IPS DF 6.9 (cell line): ENCODE data around the gene CEBPE.

Experiments used
- DNase-seq: peaks from one replicate; pipeline ENCODE4 v3.0.0-alpha.2; 2013; ENCODE audit warnings: low read depth, low spot score
- H3K27ac ChIP-seq: one replicate; pipeline ENCODE4 v1.5.1; 2013; ENCODE audit warnings: low read length, control low read depth
- H3K27me3 ChIP-seq: 2 replicates; pipeline ENCODE4 v1.6.1; 2013; ENCODE audit warnings: mild to moderate bottlenecking, low read length; ENCODE audit not compliant: control insufficient read depth, insufficient read depth
- H3K36me3 ChIP-seq: 2 replicates; pipeline ENCODE4 v1.6.1; 2013; ENCODE audit warnings: low read length; ENCODE audit not compliant: control insufficient read depth, insufficient read depth
- H3K4me1 ChIP-seq: 2 replicates; pipeline ENCODE4 v1.6.1; 2013; ENCODE audit warnings: low read length; ENCODE audit not compliant: control insufficient read depth, insufficient read depth
- H3K4me3 ChIP-seq: 2 replicates; pipeline ENCODE4 v1.5.1; 2013; ENCODE audit warnings: mild to moderate bottlenecking, low read length
- H3K9me3 ChIP-seq: 2 replicates; pipeline ENCODE4 v1.6.1; 2013; ENCODE audit warnings: low read length, inconsistent platforms; ENCODE audit not compliant: control insufficient read depth, insufficient read depth
- WGBS: extraction: QIAGEN DNeasy Blood & Tissue Kit; methylation state at CpG from one replicate; pipeline ENCODE4 v1.1.7; 2013; ENCODE audit warnings: mixed read lengths, missing lambda C conversion rate; ENCODE audit not compliant: insufficient read length, insufficient coverage; 5-methylcytosine and 5-hydroxymethylcytosine counted together

Gene CEBPE

DNA sequence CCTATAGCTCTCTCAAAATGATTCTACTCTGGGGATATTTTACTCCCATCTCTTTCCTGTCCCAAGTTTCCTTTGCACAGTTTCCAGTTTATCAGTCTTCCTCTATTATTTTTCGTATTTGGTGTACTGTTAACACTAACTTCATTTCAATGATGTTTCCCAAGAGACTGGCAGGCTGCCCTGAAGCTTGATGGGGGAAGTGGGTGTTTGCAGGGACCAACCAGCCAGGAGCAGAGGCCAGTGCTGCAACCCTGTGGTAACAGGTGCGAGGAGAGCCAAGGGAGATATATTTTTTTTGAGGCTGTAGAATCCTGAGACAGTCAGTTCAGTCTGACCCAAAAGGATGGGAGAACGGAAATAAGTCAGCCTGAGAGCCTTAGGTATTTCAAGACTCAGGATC is 11.8 kb upstream of the CEBPE start:
- Histone ChIP-seq H3K4me1 (no peaks in the 10 kb centered on the region), H3K27ac (no peak overlapping the region), H3K4me3 (no peak overlapping the region), H3K9me3 (no peaks in the 10 kb centered on the region), H3K27me3 (no peaks in the 10 kb centered on the region), H3K36me3 (peaks cover 17% of the 10 kb centered on the region)
- no peak for DNase-seq
- WGBS, result no CpG with 5 or more reads among the region's 3 CpGs

GRCh38 chr14:23129759-23130316 is 10.8 kb upstream of the CEBPE start:
- H3K36me3 ChIP-seq, result peaks cover 17% of the 10 kb centered on the region
- H3K27ac ChIP-seq, result no peak overlapping the region
- no peaks in the 10 kb centered on the region for H3K4me1 ChIP-seq
- no peak overlapping the region for H3K4me3 ChIP-seq
- no peaks in the 10 kb centered on the region for H3K27me3 ChIP-seq
- no peak for DNase-seq
- no CpG with 5 or more reads among the region's 7 CpGs for WGBS
- no peaks in the 10 kb centered on the region for H3K9me3 ChIP-seq

GRCh38 chr14:23128969-23129758 is 10.1 kb upstream of the CEBPE start:
- no peak for DNase-seq
- Histone ChIP-seq H3K9me3 (no peaks in the 10 kb centered on the region), H3K27me3 (no peaks in the 10 kb centered on the region), H3K27ac (no peak overlapping the region), H3K36me3 (peaks cover 17% of the 10 kb centered on the region), H3K4me1 (no peaks in the 10 kb centered on the region), H3K4me3 (no peak overlapping the region)
- no CpG with 5 or more reads among the region's 7 CpGs for WGBS

GRCh38 chr14:23127861-23128260 is 8.8 kb upstream of the CEBPE start:
- Histone ChIP-seq H3K4me1 (no peaks in the 10 kb centered on the region), H3K27ac (no peak overlapping the region), H3K27me3 (no peaks in the 10 kb centered on the region), H3K36me3 (peaks cover 17% of the 10 kb centered on the region), H3K4me3 (no peak overlapping the region), H3K9me3 (no peaks in the 10 kb centered on the region)
- DNase-seq, result no peak
- no CpG with 5 or more reads among the region's 3 CpGs for WGBS

- DNase-seq, result no peak
- H3K27me3 ChIP-seq, result no peaks in the 10 kb centered on the region
- no CpG with 5 or more reads among the region's 8 CpGs for WGBS
These were observed 7.7 kb upstream of the CEBPE start for GRCh38 chr14:23126548-23127278.

DNA sequence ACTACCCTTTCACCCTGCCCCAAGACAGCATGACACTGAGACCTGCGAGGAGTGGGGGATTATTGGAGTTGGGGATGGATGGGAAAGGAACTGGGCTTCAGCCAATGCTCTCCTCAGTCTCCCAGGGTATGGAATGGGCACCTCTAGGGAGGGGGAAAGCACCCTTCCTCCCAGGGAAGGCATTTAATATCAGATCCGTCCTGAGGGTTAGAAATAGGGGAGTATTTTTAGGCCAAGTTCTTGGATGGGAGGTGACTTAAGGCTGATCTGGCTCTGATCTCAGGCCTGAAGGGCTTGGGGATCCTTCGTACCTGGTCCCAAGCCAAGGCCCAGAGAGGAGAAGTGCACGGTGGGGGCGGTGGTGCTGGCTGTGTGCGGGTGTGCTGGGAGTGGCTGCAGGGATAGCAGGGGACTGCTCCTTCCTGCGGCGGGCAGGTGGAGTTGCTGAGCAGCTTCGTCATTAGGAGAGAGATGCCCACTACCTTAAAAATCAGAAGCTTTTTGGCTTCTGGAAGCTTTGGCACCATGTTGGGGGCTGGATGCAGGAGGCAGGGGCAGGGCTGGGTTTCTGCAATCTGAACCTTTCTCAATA is 7.0 kb upstream of the CEBPE start:
- no peak for DNase-seq

More at GRCh38 chr14:23126548-23127278, 7.7 kb upstream of the CEBPE start:
- Histone ChIP-seq H3K4me1 (no peaks in the 10 kb centered on the region), H3K36me3 (peaks cover 17% of the 10 kb centered on the region), H3K27ac (no peak overlapping the region), H3K9me3 (no peaks in the 10 kb centered on the region), H3K4me3 (no peak overlapping the region)

GRCh38 chr14:23125011-23125410 is 6.0 kb upstream of the CEBPE start:
- Histone ChIP-seq H3K9me3 (no peaks in the 10 kb centered on the region), H3K27me3 (no peaks in the 10 kb centered on the region), H3K36me3 (peaks cover 13% of the 10 kb centered on the region), H3K4me3 (no peak overlapping the region), H3K27ac (no peak overlapping the region), H3K4me1 (no peaks in the 10 kb centered on the region; the same call in 1 of the 2 replicates)
- DNase-seq, result no peak
- WGBS, result 100% methylated on average over 1 of the region's 3 CpGs

More for the DNA sequence above, 7.0 kb upstream of the CEBPE start:
- Histone ChIP-seq H3K4me3 (no peak overlapping the region), H3K9me3 (no peaks in the 10 kb centered on the region), H3K4me1 (no peaks in the 10 kb centered on the region), H3K27ac (no peak overlapping the region), H3K36me3 (peaks cover 13% of the 10 kb centered on the region), H3K27me3 (no peaks in the 10 kb centered on the region)
- no CpG with 5 or more reads among the region's 9 CpGs for WGBS

- Histone ChIP-seq H3K27me3 (no peaks in the 10 kb centered on the region), H3K36me3 (peaks cover 13% of the 10 kb centered on the region), H3K4me3 (no peak overlapping the region), H3K27ac (no peak overlapping the region), H3K9me3 (no peaks in the 10 kb centered on the region), H3K4me1 (no peaks in the 10 kb centered on the region; the same call in 1 of the 2 replicates)
- DNase-seq, result no peak
- WGBS, result no CpG with 5 or more reads among the region's 13 CpGs
These were observed 5.4 kb upstream of the CEBPE start for GRCh38 chr14:23124337-23124954.

DNA sequence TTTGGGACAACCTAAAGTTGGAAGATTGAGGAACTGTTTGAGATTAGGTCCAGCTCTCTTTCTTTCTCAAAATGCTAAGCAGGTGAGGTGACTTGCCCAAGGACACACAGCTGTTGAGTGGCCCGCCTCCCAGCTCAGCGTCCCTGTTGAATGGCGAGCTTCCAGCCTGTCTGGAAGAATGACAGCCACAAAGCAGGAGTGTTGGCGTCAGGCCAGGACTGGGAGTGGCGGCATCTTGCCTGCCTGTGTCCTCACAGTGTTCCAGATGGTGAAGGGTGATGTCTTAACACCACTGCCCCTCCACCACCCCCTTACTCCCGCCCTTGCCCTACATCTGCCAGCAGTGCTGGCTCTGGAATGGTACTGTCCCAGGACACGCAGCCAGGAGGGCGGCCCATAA is 4.4 kb upstream of the CEBPE start:
- Histone ChIP-seq H3K9me3 (no peaks in the 10 kb centered on the region), H3K4me1 (no peaks in the 10 kb centered on the region; the same call in 1 of the 2 replicates), H3K4me3 (no peak overlapping the region), H3K36me3 (peaks cover 10% of the 10 kb centered on the region), H3K27me3 (no peaks in the 10 kb centered on the region), H3K27ac (no peak overlapping the region)
- DNase-seq, result no peak
- no CpG with 5 or more reads among the region's 8 CpGs for WGBS

- no peak overlapping the region for H3K4me3 ChIP-seq
- H3K36me3 ChIP-seq, result 0 out of 2 replicates have a peak, but pooled peaks cover 3% of the 10 kb centered on the region
- no peaks in the 10 kb centered on the region for H3K27me3 ChIP-seq
- no peaks in the 10 kb centered on the region for H3K9me3 ChIP-seq
- WGBS, result no CpG with 5 or more reads among the region's 6 CpGs
- no peak for DNase-seq
- H3K27ac ChIP-seq, result no peak overlapping the region
- H3K4me1 ChIP-seq, result no peaks in the 10 kb centered on the region; the same call in 1 of the 2 replicates
These were observed 3.0 kb upstream of the CEBPE start for GRCh38 chr14:23122086-23122485.
